Measurements from ENCODE around the gene KRT81.
"Not testable (repeated sequence)": the region's sequence is repeated elsewhere in the genome, so short reads cannot be mapped to it uniquely, and the experiment has no call there.

The KRT81 gene

DNA sequence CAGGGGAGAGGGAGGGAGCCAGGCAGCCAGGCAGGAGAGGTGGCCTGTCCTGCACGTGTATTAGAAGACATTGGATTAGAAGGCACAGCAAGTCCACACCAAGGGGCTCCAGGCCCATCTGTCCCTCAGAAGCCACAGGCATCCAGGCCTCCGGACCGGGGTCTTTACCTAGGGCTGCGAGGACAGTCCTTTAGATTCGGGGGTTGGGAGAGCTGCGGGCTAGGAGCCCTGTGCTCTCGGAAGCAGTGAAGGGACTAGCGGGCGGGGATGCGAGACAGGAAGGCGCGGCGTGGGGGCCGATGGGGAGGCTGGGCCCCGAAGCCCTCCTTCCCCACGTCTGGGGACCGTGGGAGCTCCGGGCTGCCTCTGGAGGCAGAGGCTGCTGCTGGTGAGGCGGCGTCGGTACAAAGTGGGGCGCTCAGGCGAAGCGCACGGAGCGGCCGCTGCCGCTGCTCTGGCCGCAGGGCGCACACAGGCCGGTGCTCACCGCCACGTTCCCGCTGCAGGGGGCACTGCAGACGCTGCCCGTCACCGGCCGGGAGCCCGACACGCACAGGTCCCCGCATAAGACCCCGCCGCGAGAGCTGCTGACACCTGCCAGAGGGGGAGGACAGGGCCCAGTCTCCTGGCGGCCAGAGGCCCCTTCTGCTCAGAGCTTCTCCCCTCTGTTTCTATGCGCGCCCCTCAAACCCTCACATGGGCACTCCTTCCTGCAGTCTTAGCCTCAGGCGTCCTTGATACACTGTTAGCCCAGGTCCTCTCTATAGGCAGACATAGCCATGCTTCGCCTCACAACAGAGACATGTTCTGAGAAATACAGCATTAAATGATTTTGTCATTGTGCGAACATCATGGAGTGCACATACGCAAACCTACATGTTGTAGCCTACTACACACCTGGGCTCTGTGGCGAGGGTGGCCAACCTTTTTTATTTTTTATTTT lies 41.0 kb downstream of the KRT81 start:
- no peak for DNase-seq

DNA sequence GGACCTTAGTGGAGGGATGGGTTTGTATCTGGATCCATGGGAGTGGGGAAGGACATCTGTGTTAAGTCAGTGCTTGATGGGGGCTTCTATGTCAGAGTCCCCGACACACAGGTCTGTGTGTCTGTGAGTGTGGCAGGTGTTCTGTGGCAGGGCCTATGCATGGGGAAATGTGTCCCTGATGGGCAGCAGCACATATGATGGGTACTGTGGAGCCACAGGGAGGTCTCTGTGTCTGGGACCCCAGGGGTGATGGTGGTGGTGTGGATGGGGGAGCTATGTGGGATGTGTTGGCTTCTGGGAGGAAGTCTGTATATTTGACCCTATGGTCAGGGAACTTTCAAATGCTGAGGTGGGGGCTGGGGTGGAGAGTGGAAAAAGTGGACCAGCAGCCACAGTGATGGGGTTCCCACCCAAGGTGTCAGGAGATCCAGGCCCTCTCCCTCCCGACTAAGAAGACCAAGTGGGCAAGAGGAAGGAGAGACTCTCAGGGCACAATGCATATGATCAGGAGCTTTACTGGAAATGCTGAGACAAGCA lies 41.8 kb downstream of the KRT81 start:
- no peak for DNase-seq

DNA sequence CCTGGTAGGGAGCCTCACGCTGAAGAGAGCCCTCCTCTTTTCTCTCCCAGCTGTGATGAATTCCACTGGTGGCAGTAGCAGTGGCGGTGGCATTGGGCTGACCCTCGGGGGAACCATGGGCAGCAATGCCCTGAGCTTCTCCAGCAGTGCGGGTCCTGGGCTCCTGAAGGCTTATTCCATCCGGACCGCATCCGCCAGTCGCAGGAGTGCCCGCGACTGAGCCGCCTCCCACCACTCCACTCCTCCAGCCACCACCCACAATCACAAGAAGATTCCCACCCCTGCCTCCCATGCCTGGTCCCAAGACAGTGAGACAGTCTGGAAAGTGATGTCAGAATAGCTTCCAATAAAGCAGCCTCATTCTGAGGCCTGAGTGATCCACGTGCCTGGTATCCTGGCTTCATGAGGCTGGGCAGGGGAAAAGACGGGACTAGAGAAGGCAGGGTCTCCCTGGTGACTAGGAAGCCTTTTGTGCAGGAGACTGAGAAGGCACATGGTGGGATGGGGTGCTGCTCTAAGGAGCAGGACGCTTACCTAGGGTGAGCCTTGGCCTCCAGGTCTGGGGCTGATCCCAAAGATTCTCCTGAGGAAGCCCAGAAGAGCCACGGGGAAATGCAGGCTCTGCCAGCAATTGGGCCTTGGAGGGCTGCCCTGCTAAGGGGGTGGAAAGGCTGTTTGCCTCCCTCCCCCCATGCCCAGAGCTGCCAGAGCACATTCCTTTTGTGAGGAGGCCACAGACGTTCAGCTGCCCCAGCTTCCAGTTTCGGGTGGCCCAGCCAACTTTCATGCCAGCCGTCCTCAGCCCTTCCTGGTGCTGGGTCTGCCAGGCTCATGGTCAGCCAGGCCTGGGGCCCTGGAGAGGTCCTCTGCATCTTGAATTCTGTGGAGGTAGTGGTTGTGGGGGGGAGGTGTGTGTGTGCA lies 42.5 kb downstream of the KRT81 start:
- no peak for DNase-seq

DNA sequence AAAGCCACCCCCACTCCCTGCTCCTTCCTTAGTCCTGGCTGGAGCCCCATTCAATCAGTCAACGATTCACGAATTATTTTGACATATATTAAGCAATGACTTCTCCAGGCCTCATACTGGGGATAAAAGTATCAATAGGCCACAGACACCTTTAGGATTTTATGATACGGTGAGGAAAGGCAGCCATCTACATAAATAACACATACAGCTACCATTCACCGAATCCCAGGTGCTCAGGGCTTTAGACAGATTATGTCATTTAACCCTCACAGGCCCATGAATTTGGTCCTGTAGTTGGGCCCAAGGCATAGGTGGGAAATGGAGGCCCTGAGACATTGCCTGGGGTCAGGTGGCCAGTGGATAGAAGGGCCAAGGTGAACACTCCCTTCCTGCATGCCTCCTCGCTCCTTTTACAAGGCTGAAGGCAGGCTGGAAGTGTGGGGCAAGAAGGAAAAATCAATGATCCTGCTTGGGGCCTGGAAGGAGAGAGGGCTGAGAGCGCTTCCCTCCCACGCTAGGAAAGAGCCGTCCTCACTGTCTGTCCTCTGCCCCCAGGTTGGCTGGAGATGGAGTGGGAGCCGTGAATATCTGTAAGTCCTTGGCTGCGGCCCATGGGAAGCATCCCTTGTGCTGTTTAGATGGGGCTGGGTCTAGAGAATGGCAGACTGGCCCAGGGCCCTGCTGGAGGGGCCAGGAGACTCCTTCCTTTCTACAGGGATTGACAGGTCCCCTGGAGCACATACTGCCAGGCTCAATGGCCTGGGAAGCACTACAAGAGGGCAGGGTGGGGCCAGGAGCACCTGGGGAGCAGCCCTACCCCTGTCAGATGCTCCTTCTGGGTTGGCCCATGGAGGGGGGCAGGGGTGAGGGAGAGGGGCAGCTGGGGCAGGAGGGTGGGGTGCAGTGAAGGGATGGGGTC lies 43.5 kb downstream of the KRT81 start:
- DNase-seq: no peak

DNA sequence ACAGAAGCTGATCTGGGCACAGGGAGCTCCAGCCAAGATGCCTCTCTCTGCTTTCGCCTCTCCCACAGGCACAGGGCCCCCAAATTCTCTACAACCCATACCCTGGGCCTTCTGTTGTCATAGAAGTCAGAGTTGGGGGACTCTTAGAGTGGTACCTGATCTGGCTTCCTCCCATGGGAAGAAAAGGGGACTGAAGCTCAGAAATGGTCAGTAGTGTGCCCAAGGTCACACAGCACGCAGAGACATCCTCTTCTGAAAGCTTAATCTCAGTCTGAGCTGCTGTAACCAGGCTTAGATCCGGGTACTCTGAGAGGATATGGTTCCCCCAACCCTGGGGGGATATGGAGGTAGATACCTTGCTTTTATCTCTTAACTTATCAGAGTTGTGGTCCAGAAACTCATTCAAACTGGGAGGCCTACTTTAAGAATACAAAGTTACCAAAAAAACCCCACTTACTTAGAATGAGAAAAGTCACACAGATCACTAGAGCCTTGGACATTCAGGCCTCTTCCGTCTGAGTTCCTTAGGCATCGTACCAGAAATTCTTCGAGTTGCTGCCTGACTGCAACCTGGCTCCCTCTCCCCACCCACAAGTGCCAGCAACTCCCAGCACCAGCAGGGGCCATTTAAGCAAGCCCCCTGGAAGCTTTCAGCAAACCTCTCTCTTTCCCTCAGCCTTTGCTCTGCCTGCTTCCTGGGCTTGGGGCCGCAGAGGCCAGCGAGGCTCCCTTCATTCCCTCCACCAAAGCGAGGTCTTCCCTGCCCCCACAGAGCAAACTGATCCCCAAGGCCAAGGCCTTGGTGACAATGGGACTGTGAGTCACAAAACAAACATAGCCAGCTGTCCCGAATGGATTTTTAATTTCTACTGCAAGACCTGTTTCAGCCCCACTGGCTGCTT lies 44.4 kb downstream of the KRT81 start:
- DNase-seq: no peak

DNA sequence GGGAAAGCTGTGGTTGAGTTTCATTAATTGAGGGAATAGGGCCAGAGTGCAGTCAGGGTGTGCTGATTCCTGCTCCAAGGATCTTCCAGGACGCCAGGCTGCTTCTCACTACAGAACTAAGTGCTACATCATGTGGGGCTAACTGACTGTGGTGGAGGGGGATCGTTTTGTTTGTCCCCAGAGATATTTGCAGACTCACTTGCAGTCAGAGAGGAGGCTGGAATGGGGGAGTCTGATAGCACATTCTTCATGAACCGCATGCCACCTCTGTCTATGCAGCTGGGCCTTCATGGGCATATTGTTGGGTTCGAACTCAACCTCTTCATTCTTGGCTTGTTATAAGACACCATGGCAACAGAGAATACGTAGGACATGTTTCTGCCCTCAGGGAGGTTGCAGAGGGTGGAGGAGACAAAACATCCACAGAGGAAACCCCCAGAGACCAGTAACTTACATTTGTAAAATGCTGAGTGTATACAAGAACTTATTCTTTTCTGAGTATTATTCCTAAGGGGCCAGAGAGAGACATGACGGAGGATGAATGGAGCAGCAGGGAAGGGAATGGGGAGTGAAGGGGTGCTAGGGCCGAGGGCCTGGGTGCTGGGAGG lies 45.3 kb downstream of the KRT81 start:
- no peak for DNase-seq

DNA sequence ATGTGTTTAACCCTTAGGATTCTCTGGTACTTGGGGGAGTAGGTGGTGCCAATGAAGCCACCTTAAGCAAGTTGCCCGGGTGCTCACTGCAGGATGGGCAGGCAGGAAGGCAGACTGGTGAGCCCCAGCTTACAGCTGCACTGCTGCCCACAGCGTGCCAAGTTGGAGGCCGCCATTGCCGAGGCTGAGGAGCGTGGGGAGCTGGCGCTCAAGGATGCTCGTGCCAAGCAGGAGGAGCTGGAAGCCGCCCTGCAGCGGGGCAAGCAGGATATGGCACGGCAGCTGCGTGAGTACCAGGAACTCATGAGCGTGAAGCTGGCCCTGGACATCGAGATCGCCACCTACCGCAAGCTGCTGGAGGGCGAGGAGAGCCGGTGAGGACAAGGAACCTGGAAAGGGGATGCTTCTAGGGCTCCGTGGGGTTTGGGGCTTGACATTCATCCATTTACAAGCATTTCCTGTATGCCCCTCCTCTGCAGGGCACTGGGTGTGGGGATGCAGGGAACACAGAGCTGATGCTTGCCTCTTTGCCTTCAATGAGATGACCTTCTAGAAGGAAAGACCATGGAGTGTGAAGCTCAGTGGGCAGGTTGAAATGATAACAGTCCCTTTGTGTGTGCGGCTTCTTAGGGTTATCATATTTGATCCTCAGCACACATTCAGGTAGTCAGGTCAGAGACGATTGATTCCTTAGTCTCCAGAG lies 45.9 kb downstream of the KRT81 start:
- no peak for DNase-seq

DNA sequence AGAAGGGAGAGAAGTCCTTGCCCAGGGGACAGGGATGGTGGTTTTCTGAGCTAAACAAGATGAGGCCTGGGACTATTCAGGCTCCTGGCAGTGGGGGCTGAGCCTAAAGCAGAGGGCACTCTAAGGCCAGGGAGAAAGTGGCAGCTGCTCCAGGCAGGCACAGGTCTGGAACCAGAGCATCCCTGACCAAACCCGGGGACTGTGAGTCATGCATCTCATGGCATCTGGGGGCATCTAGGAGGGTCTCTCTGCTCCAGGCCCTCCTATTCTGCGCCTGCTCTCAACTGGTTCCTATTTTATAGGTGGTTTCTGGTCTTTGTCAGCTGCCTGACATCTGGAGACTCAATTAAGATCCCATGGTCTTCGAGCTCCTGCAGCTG lies 46.7 kb downstream of the KRT81 start:
- no peak for DNase-seq

DNA sequence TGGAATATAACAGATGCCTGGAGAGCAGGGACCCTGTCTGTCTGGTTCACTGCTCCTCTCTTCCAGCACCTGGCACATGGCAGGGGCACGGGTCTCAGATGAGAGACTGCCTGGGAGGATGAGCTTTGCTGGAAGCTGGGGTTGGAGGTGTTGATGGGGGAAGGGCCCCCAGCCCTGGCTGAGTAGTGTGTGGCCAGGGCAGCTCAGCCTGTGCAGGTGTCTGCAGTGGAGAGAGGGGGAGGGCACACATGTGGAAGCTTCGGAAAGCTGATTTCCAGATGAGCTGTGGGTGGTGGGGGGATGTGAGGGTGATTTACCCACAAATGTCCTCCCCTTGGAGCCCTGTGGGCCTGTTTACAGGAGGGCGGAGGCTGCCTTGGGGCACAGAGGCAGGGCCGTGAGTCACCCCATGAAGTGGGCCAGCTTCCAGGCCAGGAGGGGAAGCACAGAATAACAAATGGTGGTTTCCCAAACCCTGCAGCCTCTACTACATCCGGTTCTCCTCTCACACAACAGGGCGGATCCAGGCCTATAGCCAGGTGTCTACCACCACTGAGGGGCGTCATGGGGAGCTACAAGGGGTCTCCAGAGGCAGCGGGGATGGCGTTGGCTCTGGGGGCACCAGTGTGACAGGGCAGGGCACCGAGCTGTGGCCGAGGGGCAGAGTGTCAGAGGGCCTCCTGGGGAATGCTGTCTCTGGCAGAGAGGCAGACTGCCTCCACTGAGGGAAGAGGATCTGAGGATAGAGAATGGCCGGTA lies 47.3 kb downstream of the KRT81 start:
- no peak for DNase-seq

DNA sequence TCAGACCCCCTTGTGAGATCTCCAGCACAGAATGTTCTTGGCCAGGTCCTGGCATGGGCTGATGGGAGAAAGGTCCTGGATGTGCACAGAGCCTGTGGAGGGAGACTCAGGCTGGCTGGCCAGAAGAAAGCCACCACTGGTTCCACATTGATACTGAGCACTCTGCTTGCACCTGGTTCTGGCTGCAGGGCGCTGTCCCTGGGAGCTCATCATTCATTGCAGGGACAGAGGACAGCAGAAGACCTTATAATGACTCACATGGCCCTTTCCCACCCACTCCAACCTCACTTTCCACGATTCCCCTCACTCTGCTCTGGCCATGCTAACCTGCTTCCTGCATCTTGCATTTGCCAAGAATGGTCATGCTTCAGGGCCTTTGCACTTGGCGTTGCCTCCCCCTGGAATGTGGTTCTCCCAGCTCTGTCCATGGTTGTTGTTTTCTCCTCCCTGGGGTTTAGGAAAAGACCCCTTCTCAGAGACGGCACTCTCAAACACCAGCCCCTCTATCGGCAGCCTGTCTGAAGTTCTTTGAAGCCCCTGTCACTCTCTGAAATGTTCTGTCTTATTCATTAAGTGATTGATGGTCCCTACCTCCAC lies 48.0 kb downstream of the KRT81 start:
- no peak for DNase-seq

DNA sequence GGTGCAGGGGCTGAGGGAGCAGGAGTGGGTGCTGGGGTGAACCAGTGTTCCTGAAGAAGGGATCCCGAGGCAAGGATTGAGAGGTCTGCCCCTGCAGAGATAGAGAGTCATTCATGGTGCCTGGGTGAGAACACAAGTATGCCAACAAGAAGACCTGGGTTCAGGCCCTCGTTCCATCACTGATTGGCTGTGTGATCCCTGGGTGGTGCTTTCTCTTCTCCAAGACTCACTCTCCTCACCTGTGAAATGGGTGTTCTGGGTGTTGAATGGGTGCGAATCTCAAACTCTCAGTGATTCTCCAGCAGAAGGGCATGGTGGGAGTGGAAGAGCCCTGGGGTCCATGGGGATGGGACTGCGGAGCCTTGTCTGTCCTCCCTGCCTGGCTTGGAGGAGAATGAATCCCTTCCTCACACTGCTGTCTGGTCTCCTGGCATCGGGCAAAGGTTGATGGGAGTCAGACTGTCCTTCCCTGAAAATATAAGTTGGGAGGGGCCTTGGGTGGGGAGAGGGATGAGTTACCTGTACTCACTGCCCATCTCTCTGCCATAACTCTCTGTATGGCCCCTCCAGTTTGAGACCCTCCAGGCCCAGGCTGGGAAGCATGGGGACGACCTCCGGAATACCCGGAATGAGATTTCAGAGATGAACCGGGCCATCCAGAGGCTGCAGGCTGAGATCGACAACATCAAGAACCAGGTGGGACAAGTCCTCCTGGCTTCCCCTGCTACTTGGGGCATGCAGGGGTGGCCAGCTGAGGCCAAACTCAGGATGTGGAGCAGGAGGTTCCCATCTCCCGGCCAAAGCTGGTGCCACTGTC lies 48.7 kb downstream of the KRT81 start:
- DNase-seq: no peak

DNA sequence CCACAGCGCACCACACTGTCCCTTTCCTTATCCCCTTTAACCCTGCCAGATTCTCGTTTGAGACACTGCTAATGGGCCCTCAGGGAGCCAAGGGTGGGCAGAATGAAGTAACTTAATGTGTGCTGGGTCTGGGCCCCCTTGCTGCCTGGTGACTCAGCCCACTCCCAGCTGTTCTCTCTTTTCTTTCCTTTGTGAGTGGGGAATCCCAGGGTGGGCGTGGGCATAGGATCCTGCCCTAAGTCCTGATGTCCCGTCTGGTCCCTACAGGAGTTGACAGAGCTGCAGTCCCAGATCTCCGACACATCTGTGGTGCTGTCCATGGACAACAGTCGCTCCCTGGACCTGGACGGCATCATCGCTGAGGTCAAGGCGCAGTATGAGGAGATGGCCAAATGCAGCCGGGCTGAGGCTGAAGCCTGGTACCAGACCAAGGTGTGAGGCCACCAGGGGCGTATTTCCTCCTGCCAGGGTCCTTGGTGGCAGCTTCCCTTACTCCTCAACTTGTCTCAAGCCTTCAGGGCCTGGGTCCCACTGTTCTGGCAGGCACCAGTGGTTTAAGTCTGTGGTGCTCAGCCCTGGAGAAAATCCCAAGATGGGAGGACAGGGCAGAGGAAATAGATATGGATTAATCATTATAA lies 50.0 kb downstream of the KRT81 start:
- DNase-seq: no peak

DNA sequence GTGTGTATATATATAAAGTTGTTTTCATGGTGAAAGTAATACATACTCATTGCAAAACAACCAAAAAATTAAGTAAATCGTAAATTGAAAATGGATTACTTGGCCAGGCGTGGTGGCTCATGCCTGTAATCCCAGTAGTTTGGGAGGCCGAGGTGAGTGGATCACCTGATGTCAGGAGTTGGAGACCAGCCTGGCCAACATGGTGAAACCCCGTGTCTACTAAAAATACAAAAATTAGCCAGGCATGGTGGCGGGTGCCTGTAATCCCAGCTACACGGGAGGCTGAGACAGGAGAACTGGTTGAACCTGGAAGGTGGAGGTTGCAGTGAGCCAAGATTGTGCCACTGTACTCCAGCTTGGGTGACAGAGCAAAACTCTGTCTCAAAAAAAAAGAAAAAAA lies 51.1 kb downstream of the KRT81 start:
- DNase-seq: not testable (repeated sequence)

DNA sequence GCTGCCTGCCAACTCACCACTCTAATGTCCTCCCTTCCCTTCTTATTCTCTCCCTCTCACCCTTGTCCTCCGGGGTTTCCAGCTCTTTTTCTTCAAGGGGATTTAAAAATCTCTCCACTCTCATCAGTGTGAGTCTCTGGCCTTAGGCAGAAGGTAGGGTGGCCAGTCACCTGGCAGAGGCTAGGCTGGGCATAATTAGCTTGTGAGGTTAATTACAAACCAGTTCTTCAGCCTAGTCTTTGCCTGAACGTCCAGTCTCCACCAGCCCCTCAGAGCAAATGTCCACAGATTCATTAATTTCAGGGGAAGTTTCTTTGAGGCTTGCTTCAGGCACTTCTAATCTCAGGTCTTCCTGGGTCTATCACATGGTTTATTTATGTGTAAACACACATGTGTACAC lies 51.6 kb downstream of the KRT81 start:
- no peak for DNase-seq

DNA sequence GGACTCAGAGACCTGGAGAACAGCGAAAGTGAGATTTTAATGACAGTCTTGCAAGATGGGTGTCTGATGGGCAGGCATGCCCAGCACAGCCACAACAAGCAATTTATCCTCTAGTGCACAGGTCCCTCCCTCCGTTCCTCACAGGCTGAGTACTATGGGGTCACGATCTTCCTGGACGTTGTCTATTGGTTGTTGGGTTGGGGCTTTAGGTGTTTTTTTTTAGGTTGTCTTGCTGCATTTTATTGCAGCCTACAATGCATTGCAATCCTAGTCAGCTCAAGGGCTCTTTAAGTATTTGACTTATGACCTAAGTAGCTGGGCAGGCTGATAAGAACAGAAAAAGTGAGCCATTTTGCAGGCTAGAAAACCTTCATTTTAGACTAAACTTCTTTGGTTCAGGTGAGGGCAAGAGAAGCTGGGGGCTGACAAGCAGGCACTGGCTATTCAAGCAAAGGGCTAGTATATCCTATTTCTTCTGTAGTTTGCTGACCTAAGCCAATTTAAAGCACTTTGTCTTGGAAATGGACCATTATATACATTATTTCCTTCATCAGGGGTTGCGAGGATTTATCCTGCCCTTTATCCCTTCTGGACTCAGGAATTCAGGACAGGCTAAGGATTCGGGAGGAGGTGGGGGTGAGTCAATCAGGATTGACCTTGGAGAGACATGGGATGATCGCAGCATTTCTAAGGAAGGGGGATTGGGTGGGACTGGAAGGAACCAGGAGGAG lies 52.3 kb downstream of the KRT81 start:
- DNase-seq: no peak

DNA sequence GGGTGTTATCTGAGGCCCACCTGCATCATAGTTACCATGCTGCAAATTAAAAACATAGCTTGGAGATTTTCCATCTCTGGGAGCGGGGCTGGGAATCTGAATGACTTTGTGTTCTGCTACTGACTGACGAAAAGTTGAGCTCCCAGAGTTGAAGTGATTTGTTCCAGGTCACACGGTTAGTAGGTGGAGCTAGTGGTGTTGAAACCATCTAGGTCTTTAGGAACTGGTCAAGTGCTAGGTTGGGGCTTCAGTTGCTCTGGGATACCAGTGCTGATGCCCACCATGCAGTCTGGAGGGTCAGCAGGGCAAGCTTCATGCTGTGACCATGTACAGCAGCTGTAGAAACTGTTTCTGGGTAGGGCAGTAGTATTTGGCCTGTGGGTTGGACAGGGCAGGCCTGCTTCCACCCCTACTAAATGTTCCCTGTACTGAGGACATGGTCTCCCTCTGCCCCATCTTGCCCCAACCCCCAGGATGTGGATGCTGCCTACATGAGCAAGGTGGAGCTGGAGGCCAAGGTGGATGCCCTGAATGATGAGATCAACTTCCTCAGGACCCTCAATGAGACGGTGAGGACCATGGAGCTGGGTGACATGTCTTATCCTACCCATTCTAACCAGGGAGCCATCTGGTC lies 53.0 kb downstream of the KRT81 start:
- no peak for DNase-seq

All from KG1 (cell line).